Activated CD4-positive, alpha-beta T cell treated with anti-CD3 and anti-CD28 coated beads, Interleukin-10, Interleukin-2, amounts not matched to agents 100 ng/mL and 50 ng/mL, durations not matched to agents 16 hours and 8 hours (primary cell): ENCODE results near the gene BCL2.
A peak's percentile ranks its signal among the peaks of the same experiment; 100 is the strongest.

ENCODE experiments used
- DNase-seq: peaks from one replicate; pipeline ENCODE4 v3.0.0-alpha.2; 2020

Gene BCL2

DNA sequence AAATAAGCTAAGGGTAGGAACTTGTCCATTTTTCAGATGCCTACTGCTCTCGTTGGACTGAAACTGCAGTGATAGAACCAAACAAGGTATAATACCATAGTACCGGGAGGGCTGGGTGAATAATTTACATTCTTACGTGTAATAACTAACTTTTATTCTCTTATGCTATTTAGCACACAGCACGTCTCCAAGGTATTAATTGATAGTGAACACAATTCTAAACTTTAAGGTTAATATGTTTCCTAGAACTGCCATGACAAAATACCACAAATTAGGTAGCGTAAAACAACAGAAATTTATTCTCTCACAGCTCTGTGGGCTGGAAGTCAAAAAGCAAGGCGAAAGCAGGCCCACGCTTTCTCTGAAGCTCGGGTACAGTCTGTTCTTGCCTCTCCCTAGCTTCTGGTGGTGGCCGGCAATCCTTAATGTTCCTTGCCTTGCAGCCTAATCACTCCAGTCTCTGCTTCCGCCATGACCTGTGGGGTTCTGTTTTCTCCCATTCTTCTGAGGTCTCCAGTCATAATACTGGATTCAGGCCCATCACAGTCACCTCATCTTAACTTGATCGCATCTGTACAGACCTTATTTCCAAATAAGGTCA, 5.6 kb upstream of the BCL2 start:
- DNase-seq, result no peak

DNA sequence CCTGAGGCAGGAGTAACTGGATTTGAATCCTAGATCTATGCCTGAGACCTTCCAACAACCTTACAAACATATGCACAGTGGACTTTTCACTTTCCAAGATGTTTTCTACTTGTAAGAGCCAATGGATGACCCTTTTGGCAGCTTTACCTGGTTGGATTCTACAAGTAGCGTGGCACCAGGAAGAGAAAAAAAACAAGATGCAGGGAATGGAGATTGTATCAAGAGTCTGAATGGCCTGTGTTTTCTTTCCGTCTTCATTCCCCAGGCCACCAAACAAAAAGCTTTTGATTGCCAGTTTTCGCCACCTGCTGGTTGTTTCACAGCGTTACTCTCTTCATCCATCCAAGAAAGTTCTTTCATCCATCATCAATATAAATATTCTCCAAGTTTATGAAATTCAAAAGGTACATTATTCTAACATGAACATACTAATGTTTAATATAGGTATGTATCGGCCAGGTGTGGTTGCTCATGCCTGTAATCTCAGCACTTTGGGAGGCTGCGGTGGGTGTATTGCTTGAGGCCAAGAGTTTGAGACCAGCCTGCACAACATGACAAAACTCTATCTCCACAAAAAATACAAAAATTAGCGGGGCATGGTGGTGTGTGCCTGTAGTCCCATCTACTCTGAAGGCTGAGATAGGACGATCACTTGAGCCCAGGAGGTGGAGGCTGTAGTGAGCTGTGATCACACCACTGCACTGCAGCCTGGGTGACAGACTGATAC, 3.5 kb upstream of the BCL2 start:
- DNase-seq, result peak; percentile 75

DNA sequence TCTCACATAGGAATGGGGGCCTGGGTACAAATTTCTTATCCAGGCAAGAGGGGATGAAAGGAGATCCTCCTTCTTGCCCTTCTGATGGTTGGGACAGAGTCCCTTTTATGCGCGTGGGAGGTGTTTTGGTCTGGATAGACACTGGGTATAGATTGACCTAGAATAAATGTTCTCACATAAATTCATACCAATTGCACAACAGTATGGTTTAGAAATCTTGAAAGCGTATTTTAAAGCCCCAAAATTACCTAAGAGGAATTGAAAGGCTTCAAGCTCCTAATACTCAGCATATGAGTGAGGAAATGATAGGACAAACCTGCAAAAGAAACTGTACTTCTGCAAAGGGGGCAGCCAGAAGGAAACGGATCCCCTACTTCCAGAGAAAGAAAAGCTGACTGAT, 2.6 kb upstream of the BCL2 start:
- DNase-seq, result no peak

DNA sequence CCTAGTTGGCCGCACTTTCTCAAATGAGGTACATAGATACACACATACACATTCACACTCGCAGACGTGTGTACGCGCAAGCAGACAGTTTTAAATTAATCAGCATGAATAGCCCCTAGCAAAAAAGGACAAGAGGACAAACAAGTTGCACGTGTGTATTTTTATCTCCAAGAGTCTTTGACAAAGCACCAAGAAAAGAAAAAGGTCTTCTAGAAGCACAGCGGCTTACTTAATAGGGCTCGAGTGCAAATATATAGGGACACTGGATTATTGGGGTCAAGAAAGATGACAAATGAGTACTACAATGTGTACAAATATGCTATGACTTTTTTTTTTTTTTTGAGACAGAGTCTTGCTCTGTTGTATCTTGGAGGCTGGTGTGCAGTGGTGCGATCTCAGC, 1.7 kb upstream of the BCL2 start:
- DNase-seq, result no peak

DNA sequence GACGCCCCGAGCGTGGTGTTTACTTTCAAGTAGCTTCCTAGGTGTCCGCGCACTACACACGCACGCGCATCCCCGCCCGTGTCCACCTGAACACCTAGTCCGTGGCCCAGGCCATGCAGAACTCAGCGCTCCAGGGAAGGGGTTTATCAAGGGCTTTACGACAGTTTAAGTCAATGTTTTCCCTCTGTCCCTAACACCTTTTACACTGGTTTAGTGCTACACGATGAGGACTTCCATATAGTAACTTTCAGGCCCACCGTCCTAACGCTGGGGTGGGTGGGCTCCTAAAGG, 1.4 kb upstream of the BCL2 start:
- DNase-seq, result no peak

DNA sequence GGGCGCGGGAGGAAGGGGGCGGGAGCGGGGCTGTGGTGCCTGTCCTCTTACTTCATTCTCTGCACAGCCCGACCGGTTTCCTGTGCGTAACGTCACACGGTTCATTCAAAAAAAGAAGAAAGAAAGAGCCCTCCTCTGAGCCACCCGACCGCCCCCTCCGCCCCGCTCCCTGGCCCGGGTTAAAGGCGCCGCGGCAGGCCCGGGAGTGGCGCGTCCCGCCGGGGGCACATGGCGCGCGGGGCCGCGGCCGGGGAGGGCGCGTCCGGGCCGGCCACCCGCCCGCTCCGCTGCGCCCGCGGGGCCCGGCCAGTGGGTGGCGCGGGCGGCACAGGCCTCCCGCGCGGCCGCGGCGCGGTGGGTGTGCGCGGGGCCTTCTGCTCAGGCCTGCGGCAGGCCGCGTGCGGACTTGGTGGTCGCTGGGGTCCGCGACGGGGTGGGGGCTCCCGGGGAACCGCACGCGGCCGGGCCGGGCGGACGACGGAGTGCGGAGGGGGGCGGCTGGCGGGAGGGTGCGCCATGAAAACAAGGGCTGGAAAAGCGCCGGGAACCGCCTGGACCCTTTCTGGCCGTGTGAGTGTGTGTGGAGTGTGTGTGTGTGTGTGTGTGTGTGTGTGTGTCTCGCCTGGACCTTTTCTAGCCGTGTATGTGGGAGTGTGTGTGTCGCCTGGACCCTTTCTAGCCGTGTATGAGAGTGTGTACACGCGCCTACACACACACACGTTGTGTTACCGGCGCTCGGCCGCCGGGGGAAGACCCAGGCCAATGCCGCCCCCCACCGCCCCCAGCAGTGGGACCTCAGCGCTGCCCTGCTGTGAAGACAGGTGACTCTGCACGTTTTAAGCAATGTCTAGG, 780 bp upstream of the BCL2 start:
- DNase-seq, result peak; percentile 90

DNA sequence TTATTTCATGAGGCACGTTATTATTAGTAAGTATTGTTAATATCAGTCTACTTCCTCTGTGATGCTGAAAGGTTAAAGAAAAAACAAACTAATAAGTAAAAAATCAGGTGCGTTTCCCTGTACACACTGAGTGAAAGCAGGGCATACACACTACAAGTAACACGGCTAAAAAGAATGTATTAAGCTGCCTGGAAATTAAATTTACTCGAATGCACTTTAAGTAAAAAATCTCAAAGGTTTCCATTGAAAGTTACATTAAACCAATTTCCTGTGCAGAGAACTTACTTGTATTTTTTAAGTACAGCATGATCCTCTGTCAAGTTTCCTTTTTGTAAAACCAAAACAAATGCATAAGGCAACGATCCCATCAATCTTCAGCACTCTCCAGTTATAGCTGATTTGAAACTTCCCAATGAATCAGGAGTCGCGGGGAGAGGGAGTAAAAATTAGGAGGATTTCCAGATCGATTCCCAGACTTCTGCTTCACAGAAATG, 633 bp downstream of the BCL2 start:
- DNase-seq, result no peak

DNA sequence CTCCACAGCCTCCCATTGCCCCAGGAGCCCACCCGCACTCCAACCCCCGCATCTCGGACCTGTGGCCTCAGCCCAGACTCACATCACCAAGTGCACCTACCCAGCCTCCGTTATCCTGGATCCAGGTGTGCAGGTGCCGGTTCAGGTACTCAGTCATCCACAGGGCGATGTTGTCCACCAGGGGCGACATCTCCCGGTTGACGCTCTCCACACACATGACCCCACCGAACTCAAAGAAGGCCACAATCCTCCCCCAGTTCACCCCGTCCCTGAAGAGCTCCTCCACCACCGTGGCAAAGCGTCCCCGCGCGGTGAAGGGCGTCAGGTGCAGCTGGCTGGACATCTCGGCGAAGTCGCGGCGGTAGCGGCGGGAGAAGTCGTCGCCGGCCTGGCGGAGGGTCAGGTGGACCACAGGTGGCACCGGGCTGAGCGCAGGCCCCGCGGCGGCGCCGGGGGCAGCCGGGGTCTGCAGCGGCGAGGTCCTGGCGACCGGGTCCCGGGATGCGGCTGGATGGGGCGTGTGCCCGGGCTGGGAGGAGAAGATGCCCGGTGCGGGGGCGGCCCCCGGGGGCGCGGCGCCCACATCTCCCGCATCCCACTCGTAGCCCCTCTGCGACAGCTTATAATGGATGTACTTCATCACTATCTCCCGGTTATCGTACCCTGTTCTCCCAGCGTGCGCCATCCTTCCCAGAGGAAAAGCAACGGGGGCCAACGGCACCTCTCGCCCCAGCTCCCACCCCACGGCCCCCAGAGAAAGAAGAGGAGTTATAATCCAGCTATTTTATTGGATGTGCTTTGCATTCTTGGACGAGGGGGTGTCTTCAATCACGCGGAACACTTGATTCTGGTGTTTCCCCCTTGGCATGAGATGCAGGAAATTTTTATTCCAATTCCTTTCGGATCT, 1.3 kb downstream of the BCL2 start:
- peak; percentile 90 for DNase-seq

DNA sequence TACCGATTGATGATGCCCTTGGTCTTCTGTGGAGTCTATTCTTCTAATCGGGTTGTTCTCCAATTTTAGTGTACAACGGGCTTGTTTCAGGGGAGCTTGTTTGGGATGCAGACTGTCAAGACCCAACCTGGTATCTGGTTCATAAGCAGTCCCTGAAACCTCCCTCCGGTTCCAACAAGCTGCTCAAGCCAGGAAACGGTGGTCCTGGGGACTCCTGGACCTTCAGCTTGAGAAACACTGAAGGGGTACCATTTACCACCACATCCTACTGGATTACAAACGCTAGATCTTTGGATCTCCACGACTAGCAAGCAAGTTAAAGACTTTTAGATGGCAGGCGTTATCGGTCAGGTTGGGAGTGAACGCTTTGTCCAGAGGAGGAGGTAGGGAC, 2.0 kb downstream of the BCL2 start:
- no peak for DNase-seq

DNA sequence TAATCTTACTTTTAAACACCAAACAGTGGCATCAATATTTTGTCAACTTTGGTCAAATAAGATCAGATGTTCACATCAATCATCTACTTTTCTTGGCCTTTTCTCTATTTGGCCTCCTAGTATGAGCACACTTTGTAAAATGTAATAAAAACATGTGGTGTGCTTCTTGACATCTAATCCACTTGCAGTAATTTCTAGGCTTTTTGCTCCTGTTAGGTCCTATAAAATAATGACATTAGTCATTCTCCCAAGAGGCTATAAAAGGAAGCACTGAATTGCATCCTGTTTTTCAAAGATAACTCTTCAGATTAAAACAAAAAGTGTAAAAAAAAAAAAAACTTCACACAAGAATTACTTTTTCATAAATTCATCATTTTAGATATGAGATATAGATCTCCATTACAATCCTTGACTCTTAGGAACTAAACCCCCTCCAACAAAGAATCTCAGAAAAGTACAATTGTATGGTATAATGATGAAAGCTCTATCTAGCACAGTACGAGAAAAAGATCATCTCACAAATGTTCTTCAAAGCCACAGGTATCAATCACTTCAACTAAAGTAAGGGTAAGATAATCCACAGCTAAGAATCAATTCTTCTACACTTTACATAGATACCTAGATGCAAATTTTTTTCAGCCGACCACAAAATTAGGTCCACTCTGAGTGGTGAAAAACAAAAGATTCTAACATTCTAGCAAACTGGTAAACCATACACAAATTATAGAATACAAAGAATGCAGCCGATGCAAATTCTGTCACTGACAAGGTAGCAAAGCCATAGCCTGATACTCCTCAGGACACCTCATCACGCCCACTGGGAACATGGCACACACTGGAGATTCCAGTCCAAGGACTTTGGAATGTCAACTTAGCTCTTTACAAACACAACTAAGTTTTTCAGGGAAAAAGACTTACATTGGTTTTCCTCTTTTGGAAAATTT, 2.7 kb downstream of the BCL2 start:
- DNase-seq, result no peak

DNA sequence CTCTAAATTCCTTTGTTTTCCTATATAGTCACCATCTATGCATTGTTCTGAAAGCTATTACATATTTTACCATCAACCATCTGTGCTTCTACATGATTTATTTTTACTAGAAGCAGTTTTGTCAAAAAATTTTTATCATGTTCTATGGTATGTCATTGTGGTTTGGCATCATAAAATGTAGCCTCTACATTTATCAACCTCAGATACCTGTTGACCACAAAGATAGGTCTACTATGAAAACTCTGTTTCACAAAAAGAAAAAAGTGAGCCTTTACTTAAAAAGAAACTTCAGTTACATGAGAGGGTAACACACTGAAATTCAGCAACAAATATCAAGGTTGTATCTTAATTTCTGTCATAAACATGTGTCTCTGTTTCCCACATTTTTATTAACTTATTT, 3.7 kb downstream of the BCL2 start:
- peak; percentile 55 for DNase-seq

DNA sequence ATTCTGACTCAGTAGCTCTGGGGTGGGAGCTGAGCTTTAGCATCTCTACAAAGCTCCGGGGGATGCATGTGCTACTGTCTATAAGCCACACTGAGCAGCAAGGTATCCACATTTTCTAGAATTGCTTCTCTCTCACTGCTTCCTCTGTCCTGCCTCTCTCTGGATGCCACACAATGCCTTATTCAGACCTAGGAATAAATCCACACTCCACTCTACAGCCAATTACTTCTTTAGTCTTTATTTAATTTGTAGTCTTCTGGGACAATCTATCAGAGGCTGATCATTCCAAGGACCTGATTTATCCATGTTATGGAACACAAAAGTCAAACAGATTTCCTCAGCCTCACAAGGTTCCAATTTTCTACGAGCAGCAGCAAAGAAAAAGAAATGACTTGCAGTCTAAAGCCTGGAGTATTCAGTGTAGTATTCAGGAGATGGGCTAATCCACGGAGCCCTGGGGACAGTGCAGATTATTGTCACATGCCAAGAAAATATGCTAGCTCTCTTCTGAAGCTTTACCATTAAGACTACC, 4.4 kb downstream of the BCL2 start:
- DNase-seq, result no peak

DNA sequence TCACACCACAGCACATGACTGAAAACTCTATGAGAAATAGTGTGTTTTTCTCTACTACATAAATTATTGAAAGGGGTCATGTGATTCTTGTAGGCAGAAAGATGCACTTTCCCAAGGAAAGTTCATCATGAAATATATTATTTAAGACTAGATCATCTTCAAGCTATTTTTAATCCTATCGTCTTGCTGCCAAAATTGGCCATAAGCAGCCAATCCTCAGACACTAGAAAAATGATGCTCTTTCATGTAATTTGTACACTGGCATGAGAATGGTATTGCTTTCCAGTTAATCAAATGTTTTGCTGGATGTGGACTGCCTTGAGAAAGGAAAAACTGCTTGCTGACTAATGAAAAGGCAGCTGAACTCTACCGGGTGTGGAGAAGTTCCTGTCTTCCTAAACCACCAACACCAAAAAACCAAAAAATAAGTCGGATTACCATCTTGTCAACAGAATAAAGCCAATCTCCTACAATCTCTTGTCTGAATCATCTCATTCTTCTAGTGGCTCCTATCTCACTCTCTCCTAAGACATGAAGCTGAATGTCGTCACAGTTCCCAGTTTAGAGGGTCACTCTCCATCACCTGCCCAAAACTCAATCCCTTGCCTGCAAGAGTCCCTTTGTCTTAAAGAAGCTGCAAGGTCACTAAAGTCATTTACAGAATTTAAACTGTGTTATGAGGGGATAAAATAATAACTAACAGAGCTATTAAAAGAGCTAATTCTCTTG, 5.3 kb downstream of the BCL2 start:
- DNase-seq, result no peak

DNA sequence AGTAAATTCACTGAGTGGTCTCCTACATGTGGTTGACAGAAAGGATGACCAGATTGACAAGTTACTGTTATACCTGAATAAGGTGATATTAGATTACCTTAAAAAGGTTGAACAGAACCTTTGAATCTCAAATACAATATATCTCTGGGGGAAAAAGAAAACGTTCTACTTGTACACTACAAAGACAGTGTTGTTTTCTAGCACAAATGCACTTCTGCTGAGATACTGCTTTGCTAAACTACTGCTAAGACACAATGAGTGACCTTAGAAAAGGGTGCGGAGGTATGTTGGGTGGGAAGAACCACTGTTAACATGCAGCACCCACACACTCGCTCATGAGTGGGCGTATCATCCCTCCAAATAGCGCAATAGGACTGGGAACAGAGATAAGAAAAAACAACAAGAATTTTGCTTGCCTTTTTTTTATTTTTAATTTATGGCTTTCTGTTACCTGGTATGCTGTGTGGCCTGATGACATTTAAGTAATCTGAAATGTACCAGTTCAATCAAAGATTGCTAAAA, 6.1 kb downstream of the BCL2 start:
- no peak for DNase-seq

DNA sequence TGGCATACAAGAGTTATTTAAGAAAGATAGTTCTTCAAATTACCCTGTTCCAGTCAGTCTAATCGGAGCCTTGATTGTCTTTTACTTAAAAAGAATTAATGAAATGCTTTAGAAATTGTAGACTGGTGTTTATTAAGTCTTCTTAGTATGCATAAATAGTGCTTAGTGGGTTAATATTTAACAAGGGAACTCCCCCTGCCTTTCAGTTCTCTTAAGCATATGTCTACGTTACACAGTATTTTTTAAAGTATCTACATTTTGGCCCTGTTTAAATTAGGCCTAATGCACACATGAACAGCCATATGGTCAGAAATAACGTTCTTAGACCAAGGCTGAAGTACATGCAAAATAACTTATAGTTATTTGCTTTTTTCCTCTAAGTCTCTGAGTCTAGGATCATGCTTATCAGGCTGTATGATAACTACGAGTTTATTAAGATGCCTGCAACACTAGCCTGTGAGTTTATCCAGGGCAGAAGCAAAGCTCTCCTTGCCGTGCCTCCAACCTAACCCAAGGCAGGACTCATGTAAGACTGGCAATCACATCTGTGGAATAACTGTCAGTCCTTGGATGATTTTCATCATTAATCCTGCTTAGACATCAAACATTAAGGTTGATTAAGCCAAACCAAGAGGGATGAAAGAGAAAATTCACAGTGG, 6.7 kb downstream of the BCL2 start:
- DNase-seq, result no peak

DNA sequence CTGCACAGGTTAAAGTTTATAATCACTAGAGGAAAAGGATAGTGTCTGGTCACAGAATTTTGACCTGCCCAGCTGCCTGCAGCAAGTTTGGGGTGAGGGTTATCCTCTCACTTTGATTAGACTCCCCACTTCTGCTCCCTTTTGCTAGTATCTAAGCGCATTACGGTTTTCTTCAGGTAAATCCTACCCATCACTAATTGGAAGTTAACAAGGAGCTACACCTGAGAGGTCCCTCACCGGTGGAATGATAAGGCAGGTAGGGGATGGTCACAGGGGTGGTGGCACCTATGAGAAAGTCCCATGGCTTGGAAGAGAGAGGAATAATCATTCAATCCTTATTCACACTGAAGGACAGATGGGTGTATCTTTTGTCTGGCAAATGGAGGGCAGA, 7.6 kb downstream of the BCL2 start:
- no peak for DNase-seq

DNA sequence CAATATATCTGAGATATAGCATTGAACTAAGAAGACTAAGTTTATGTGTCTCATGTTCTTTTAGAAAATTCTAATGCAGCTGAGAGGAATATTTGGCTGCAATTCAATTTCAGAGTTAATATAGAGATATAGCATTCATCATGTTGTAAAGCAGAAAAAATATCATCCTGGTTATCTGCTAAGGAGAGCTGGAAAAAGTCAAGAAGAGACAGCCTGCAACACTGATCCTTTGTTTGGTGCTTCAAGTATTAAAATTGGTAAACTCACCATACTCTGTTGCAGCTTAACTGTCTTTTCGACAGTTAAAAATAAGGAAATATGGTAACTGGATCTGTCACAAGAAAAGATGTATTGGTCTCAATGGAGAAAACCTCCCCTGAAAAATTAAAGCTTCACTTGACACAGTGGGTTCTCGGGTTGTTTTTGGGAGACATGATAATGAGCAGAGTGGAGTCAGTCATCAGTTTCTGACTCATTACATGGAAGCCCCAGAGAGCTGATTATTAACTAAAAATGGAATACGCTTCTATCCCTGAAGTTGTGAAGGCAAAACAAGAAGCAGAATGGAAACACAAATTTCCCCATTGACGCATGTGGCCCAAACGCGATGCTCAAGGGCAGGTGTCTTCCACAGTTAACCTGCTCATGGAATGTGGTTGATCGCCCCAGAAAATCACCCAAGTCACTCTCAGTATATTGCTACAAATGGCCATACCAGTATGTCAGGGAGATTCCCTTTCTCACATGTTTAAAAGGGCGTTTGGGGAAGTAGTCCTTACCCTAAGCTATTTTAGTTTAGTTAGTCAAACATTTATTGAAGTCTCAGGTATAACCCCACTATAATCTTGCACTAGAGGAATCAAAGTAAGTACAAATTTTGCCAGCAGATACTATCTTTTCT, 8.2 kb downstream of the BCL2 start:
- DNase-seq, result no peak

DNA sequence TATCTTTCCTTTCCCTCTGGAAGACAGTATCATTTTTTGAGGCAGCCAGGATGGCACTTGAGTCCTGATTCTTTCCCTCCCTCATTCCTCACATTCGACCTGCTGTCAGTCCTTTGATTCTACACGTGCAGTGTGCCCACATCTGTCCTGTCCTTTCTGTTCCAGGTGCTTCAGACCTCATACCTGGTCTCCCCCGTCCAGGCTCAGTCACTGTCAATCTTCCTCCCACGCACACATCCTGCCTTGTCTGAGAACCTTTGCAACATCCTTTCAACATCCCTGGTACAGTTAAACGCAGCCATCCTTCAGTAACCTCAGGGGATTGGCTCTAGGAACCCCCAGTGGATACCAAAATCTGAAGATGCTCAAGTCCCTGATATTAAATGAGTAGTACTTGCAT, 10.1 kb downstream of the BCL2 start:
- peak; percentile 38 for DNase-seq
